ENCODE data around the gene PLCB1. TPM values are rescaled to one million over a fixed set of nuclear protein-coding genes. Genes with fewer than 3 reads are reported as not detected.
A peak's percentile ranks its signal among the peaks of the same experiment; 100 is the strongest.

PLCB1 gene
- total RNA-seq, 1 donor from 2014 or later = 6.3 TPM

- ATAC-seq (ENCODE audit: poor library complexity) = no peak
- intact Hi-C loops (cut with DNase I) = no loop called here
Observed at GRCh38 chr20:8226106-8226505, 94.0 kb downstream of the PLCB1 start.

GRCh38 chr20:8227293-8227692 is 95.2 kb downstream of the PLCB1 start:
- ATAC-seq (ENCODE audit: poor library complexity) (no peak), DNase-seq (no peak)
- intact Hi-C loops (cut with DNase I) = no loop called here

More at GRCh38 chr20:8226106-8226505, 94.0 kb downstream of the PLCB1 start:
- no peak for DNase-seq

- intact Hi-C loops (cut with DNase I) = no loop called here
- ATAC-seq (ENCODE audit: poor library complexity) = no peak
Observed at GRCh38 chr20:8228315-8228714, 96.2 kb downstream of the PLCB1 start.

GRCh38 chr20:8229090-8229489 is 97.0 kb downstream of the PLCB1 start:
- ATAC-seq (ENCODE audit: poor library complexity) (no peak), DNase-seq (no peak)
- intact Hi-C loops (cut with DNase I) = no loop called here

More at GRCh38 chr20:8228315-8228714, 96.2 kb downstream of the PLCB1 start:
- DNase-seq = no peak

- ATAC-seq (ENCODE audit: poor library complexity) = no peak
- intact Hi-C loops (cut with DNase I) = no loop called here
- DNase-seq = no peak
Observed at GRCh38 chr20:8231038-8231437, 99.0 kb downstream of the PLCB1 start.

GRCh38 chr20:8232332-8232731 is 100.3 kb downstream of the PLCB1 start:
- no peak for DNase-seq
- peak; percentile 74 for ATAC-seq (ENCODE audit: poor library complexity)
- intact Hi-C loops (cut with DNase I) = no loop called here

GRCh38 chr20:8234580-8234979 is 102.5 kb downstream of the PLCB1 start:
- DNase-seq (no peak), ATAC-seq (ENCODE audit: poor library complexity) (peak; percentile 27)
- intact Hi-C loops (cut with DNase I) = no loop called here

GRCh38 chr20:8242066-8242465 is 110.0 kb downstream of the PLCB1 start:
- intact Hi-C loops (cut with DNase I) = no loop called here
- DNase-seq = no peak
- ATAC-seq (ENCODE audit: poor library complexity) = no peak

- DNase-seq = no peak
- peak; percentile 84 for ATAC-seq (ENCODE audit: poor library complexity)
- intact Hi-C loops (cut with DNase I) = no loop called here
Observed at GRCh38 chr20:8242827-8243724, 111.0 kb downstream of the PLCB1 start.

GRCh38 chr20:8244637-8245036 is 112.6 kb downstream of the PLCB1 start:
- DNase-seq = no peak

GRCh38 chr20:8246153-8246552 is 114.1 kb downstream of the PLCB1 start:
- intact Hi-C loops (cut with DNase I) = no loop called here
- DNase-seq (no peak), ATAC-seq (ENCODE audit: poor library complexity) (no peak)

More at GRCh38 chr20:8244637-8245036, 112.6 kb downstream of the PLCB1 start:
- peak; percentile 80 for ATAC-seq (ENCODE audit: poor library complexity)
- intact Hi-C loops (cut with DNase I) = no loop called here

- DNase-seq (no peak), ATAC-seq (ENCODE audit: poor library complexity) (no peak)
- intact Hi-C loops (cut with DNase I) = no loop called here
Observed at GRCh38 chr20:8246716-8247115, 114.7 kb downstream of the PLCB1 start.

- intact Hi-C loops (cut with DNase I) = no loop called here
- DNase-seq (no peak), ATAC-seq (ENCODE audit: poor library complexity) (no peak)
Observed at GRCh38 chr20:8248051-8248450, 116.0 kb downstream of the PLCB1 start.

- DNase-seq = no peak
- ATAC-seq (ENCODE audit: poor library complexity) = no peak
- intact Hi-C loops (cut with DNase I) = no loop called here
Observed at GRCh38 chr20:8249634-8250033, 117.6 kb downstream of the PLCB1 start.

- DNase-seq (no peak), ATAC-seq (ENCODE audit: poor library complexity) (no peak)
- intact Hi-C loops (cut with DNase I) = no loop called here
Observed at GRCh38 chr20:8250539-8251200, 118.6 kb downstream of the PLCB1 start.

GRCh38 chr20:8251201-8251575 is 119.1 kb downstream of the PLCB1 start:
- intact Hi-C loops (cut with DNase I) = no loop called here
- DNase-seq (no peak), ATAC-seq (ENCODE audit: poor library complexity) (no peak)

GRCh38 chr20:8254911-8255582 is 123.0 kb downstream of the PLCB1 start:
- ATAC-seq (ENCODE audit: poor library complexity) (no peak), DNase-seq (no peak)
- intact Hi-C loops (cut with DNase I) = no loop called here

- ATAC-seq (ENCODE audit: poor library complexity) = no peak
- intact Hi-C loops (cut with DNase I) = no loop called here
Observed at GRCh38 chr20:8255945-8256632, 124.0 kb downstream of the PLCB1 start.

GRCh38 chr20:8260837-8261251 is 128.8 kb downstream of the PLCB1 start:
- intact Hi-C loops (cut with DNase I) = no loop called here
- peak; percentile 46 for DNase-seq
- peak; percentile 71 for ATAC-seq (ENCODE audit: poor library complexity)

More at GRCh38 chr20:8255945-8256632, 124.0 kb downstream of the PLCB1 start:
- no peak for DNase-seq
